Neural cell (in vitro differentiated cells): Measurements from ENCODE around the gene SLC25A21. TPM values are rescaled to one million over a fixed set of nuclear protein-coding genes. Genes with fewer than 3 reads are reported as not detected.

Source experiments
- H2AFZ ChIP-seq: fragments of 200-600, 300-800 bp; sonication (generic), shearing (Covaris generic); 2 replicates; pipeline ENCODE4 v1.6.0; 2014; ENCODE audit warnings: low read depth, mild to moderate bottlenecking, antibody characterized with exemption, low read length, moderate library complexity
- H3F3A ChIP-seq: fragments of 200-600 bp; shearing (Covaris generic); 2 replicates; pipeline ENCODE4 v1.6.1; 2016; ENCODE audit warnings: mild to moderate bottlenecking, moderate library complexity, mixed read lengths, antibody characterized with exemption, low read length; ENCODE audit not compliant: insufficient read depth, poor library complexity, severe bottlenecking
- H3K27ac ChIP-seq: fragments of 200-600, 300-800 bp; sonication (generic), shearing (Covaris generic); 2 replicates; pipeline ENCODE4 v1.5.1; 2014; ENCODE audit warnings: mild to moderate bottlenecking, low read length, moderate library complexity
- H3K27me3 ChIP-seq: fragments of 300-800, 200-600 bp; sonication (generic), shearing (Covaris generic); 2 replicates; pipeline ENCODE4 v1.6.0; 2014; ENCODE audit warnings: mild to moderate bottlenecking, low read depth, low read length, moderate library complexity; ENCODE audit not compliant: insufficient read depth
- H3K36me3 ChIP-seq: fragments of 300-800, 200-600 bp; sonication (generic), shearing (Covaris generic); 2 replicates; pipeline ENCODE4 v1.5.1; 2014; ENCODE audit warnings: mild to moderate bottlenecking, antibody characterized with exemption, low read length, moderate library complexity; ENCODE audit not compliant: insufficient read depth
- H3K4me2 ChIP-seq: fragments of 300-800, 200-600 bp; sonication (generic), shearing (Covaris generic); 2 replicates; pipeline ENCODE4 v1.6.0; 2014; ENCODE audit warnings: mild to moderate bottlenecking, low read length
- H3K4me3 ChIP-seq: fragments of 300-800, 200-600 bp; sonication (generic), shearing (Covaris generic); 2 replicates; pipeline ENCODE4 v1.5.1; 2014; ENCODE audit warnings: mild to moderate bottlenecking, low read length, moderate library complexity
- H3K79me2 ChIP-seq: fragments of 200-600 bp; shearing (Covaris generic); replicated peaks from 2 replicates; pipeline ENCODE4 v1.6.0; 2014; ENCODE audit warnings: mild to moderate bottlenecking, low read length, moderate library complexity; ENCODE audit not compliant: insufficient read depth
- H3K9ac ChIP-seq: fragments of 300-800, 200-600 bp; sonication (generic), shearing (Covaris generic); 2 replicates; pipeline ENCODE4 v1.6.1; 2016; ENCODE audit warnings: mild to moderate bottlenecking, low read length, mixed read lengths
- H3K9me2 ChIP-seq: fragments of 200-600 bp; shearing (Covaris generic); 2 replicates; pipeline ENCODE4 v1.6.1; 2016; ENCODE audit warnings: mild to moderate bottlenecking, low read length, mixed read lengths; ENCODE audit not compliant: insufficient read depth
- H3K9me3 ChIP-seq: fragments of 200-600, 300-800 bp; sonication (generic), shearing (Covaris generic); 2 replicates; pipeline ENCODE4 v1.6.1; 2016; ENCODE audit warnings: mild to moderate bottlenecking, mixed run types, low read length, moderate library complexity, mixed read lengths
- H4K20me1 ChIP-seq: fragments of 200-600 bp; shearing (Covaris generic); 2 replicates; pipeline ENCODE4 v1.6.1; 2016; ENCODE audit warnings: mild to moderate bottlenecking, mixed run types; ENCODE audit not compliant: insufficient read depth
- EP300 ChIP-seq: fragments of 450-650 bp; conservative IDR thresholded peaks from 2 replicates; pipeline ENCODE4 v1.6.1; 2014; ENCODE audit warnings: antibody characterized with exemption, mild to moderate bottlenecking, moderate library complexity; ENCODE audit not compliant: poor library complexity, severe bottlenecking
- EZH2 ChIP-seq: fragments of 200-600, 300-800 bp; shearing (Covaris generic), sonication (generic); IDR thresholded peaks from 2 replicates; pipeline ENCODE4 v1.6.1; 2014; ENCODE audit warnings: antibody characterized with exemption, low read length, borderline replicate concordance, mild to moderate bottlenecking; ENCODE audit not compliant: insufficient read depth, poor library complexity, severe bottlenecking
- MXI1 ChIP-seq: fragments of 450-650 bp; conservative IDR thresholded peaks from 2 replicates; pipeline ENCODE4 v1.6.1; 2014; ENCODE audit warnings: antibody characterized with exemption, mild to moderate bottlenecking; ENCODE audit not compliant: poor library complexity, severe bottlenecking
- POLR2AphosphoS5 ChIP-seq: IDR thresholded peaks from 2 replicates; pipeline ENCODE4 v1.6.1; 2012
- RAD21 ChIP-seq: fragments of 450-650 bp; conservative IDR thresholded peaks from 2 replicates; pipeline ENCODE4 v1.6.1; 2014; ENCODE audit warnings: antibody characterized with exemption, mild to moderate bottlenecking, moderate library complexity
- SMC3 ChIP-seq: fragments of 450-650 bp; conservative IDR thresholded peaks from 2 replicates; pipeline ENCODE4 v1.6.1; 2014; ENCODE audit warnings: antibody characterized with exemption, mild to moderate bottlenecking, moderate library complexity; ENCODE audit not compliant: poor library complexity
- TAF1 ChIP-seq: IDR thresholded peaks from 2 replicates; pipeline ENCODE4 v1.6.1; 2012; ENCODE audit warnings: low read depth
- polyA plus RNA-seq: library from polyadenylated mRNA; depleted of rRNA; stranded (reverse); fragments of >200 nt; gene quantifications from 2 replicates; pipeline ENCODE4 v1.2.3, GENCODE V29; 2014
- TF ChIP-seq, protein P1 (sequence below): IDR thresholded peaks from 2 replicates; pipeline ENCODE4 v1.6.1; 2012; ENCODE audit warnings: borderline replicate concordance
- TF ChIP-seq, protein P2 (sequence below): fragments of 450-650 bp; IDR thresholded peaks from 2 replicates; pipeline ENCODE4 v1.5.1; 2014; ENCODE audit warnings: antibody characterized with exemption, mild to moderate bottlenecking, moderate library complexity; ENCODE audit not compliant: poor library complexity, severe bottlenecking

The SLC25A21 gene
- polyA plus RNA-seq, 1 donor from 2014 or later = 0.35 TPM

DNA sequence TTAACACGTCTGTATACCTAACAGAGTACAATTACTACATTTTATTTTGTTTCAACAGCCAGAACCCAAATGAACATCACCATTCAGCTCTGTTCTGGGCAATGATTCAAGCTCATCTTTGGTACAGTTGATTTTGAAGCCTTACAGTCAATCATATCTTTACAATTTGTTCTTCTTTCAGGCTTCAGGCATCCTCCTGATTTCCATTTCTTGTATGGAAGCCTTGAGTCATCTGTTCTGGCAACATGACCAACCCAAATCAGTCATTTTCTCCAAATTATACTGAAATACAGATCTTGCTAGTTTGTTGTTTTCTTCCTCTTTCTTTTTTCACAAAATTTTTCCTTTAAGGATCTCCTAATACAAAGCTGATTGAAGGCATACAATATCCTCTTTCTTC, 430.5 kb downstream of the SLC25A21 start:
- TF ChIP-seq, protein P1, sequence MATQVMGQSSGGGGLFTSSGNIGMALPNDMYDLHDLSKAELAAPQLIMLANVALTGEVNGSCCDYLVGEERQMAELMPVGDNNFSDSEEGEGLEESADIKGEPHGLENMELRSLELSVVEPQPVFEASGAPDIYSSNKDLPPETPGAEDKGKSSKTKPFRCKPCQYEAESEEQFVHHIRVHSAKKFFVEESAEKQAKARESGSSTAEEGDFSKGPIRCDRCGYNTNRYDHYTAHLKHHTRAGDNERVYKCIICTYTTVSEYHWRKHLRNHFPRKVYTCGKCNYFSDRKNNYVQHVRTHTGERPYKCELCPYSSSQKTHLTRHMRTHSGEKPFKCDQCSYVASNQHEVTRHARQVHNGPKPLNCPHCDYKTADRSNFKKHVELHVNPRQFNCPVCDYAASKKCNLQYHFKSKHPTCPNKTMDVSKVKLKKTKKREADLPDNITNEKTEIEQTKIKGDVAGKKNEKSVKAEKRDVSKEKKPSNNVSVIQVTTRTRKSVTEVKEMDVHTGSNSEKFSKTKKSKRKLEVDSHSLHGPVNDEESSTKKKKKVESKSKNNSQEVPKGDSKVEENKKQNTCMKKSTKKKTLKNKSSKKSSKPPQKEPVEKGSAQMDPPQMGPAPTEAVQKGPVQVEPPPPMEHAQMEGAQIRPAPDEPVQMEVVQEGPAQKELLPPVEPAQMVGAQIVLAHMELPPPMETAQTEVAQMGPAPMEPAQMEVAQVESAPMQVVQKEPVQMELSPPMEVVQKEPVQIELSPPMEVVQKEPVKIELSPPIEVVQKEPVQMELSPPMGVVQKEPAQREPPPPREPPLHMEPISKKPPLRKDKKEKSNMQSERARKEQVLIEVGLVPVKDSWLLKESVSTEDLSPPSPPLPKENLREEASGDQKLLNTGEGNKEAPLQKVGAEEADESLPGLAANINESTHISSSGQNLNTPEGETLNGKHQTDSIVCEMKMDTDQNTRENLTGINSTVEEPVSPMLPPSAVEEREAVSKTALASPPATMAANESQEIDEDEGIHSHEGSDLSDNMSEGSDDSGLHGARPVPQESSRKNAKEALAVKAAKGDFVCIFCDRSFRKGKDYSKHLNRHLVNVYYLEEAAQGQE = no peak
- TF ChIP-seq EP300 (no peak), SMC3 (no peak), EZH2 (no peak), RAD21 (no peak), POLR2AphosphoS5 (no peak), TAF1 (no peak), MXI1 (no peak)
- TF ChIP-seq, protein P2, sequence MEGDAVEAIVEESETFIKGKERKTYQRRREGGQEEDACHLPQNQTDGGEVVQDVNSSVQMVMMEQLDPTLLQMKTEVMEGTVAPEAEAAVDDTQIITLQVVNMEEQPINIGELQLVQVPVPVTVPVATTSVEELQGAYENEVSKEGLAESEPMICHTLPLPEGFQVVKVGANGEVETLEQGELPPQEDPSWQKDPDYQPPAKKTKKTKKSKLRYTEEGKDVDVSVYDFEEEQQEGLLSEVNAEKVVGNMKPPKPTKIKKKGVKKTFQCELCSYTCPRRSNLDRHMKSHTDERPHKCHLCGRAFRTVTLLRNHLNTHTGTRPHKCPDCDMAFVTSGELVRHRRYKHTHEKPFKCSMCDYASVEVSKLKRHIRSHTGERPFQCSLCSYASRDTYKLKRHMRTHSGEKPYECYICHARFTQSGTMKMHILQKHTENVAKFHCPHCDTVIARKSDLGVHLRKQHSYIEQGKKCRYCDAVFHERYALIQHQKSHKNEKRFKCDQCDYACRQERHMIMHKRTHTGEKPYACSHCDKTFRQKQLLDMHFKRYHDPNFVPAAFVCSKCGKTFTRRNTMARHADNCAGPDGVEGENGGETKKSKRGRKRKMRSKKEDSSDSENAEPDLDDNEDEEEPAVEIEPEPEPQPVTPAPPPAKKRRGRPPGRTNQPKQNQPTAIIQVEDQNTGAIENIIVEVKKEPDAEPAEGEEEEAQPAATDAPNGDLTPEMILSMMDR = no peak
- no peaks in the 10 kb centered on the region for H3K79me2 ChIP-seq

DNA sequence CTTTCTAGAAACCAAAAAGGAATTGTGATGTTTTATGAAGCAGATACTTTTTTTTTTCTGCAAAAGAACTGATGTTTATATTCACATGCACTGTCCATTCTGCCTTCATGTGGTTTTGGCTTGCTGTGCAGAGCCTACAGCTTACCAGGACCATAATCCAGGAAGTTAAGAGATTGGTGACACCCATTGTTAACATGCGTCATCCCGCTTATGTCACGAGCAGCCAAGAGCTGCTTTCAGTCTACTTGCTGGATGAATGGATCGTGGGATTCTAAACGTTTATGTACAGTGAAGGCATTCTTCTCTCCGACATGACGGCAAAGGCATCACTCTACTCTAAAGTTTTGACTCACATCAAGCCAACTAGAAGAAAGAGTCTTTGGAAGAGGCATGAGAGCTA, 434.1 kb downstream of the SLC25A21 start:
- Histone ChIP-seq H3K4me3 (no peak overlapping the region), H3K9ac (no peak overlapping the region), H4K20me1 (no peaks in the 10 kb centered on the region), H2AFZ (no peak overlapping the region), H3K4me2 (no peak overlapping the region), H3K79me2 (no peaks in the 10 kb centered on the region), H3K9me3 (no peaks in the 10 kb centered on the region), H3K36me3 (no peaks in the 10 kb centered on the region), H3K27me3 (no peaks in the 10 kb centered on the region), H3F3A (no peaks in the 10 kb centered on the region), H3K27ac (no peak overlapping the region), H3K9me2 (no peaks in the 10 kb centered on the region)
- no peak for TF ChIP-seq SMC3
- TF ChIP-seq, protein P2 = no peak
- no peak for TF ChIP-seq POLR2AphosphoS5

More for the DNA sequence above, 430.5 kb downstream of the SLC25A21 start:
- Histone ChIP-seq H3K9me3 (no peaks in the 10 kb centered on the region), H3K27ac (no peak overlapping the region), H3K36me3 (no peaks in the 10 kb centered on the region), H2AFZ (no peak overlapping the region), H3F3A (no peaks in the 10 kb centered on the region), H3K9me2 (no peaks in the 10 kb centered on the region), H3K4me3 (no peak overlapping the region), H3K4me2 (no peak overlapping the region), H3K27me3 (no peaks in the 10 kb centered on the region), H3K9ac (no peak overlapping the region), H4K20me1 (no peaks in the 10 kb centered on the region)
